Neural cell (in vitro differentiated cells): ENCODE data around the gene GABRG3.

ENCODE experiments used
- CTCF ChIP-seq: fragments of 450-650 bp; IDR thresholded peaks from 2 replicates; pipeline ENCODE4 v1.5.1; 2014; ENCODE audit warnings: antibody characterized with exemption, mild to moderate bottlenecking, moderate library complexity; ENCODE audit not compliant: poor library complexity, severe bottlenecking
- EZH2 ChIP-seq: fragments of 200-600, 300-800 bp; shearing (Covaris generic), sonication (generic); IDR thresholded peaks from 2 replicates; pipeline ENCODE4 v1.6.1; 2014; ENCODE audit warnings: antibody characterized with exemption, low read length, borderline replicate concordance, mild to moderate bottlenecking; ENCODE audit not compliant: insufficient read depth, poor library complexity, severe bottlenecking
- REST ChIP-seq: IDR thresholded peaks from 2 replicates; pipeline ENCODE4 v1.6.1; 2012; ENCODE audit warnings: borderline replicate concordance
- SMC3 ChIP-seq: fragments of 450-650 bp; conservative IDR thresholded peaks from 2 replicates; pipeline ENCODE4 v1.6.1; 2014; ENCODE audit warnings: antibody characterized with exemption, mild to moderate bottlenecking, moderate library complexity; ENCODE audit not compliant: poor library complexity
- TAF1 ChIP-seq: IDR thresholded peaks from 2 replicates; pipeline ENCODE4 v1.6.1; 2012; ENCODE audit warnings: low read depth

GRCh38 chr15:27074179-27074578 lies 103.2 kb downstream of the GABRG3 start:
- TF ChIP-seq EZH2 = no peak
- TF ChIP-seq CTCF = no peak
- TF ChIP-seq TAF1 = no peak
- TF ChIP-seq SMC3 = no peak
- TF ChIP-seq REST = no peak
